Dendritic cell treated with granulocyte-macrophage colony-stimulating factor and Interleukin-4, amounts not matched to agents 40 ng/mL and 50 ng/mL, for 4 days (primary cell): ENCODE data around the gene DKK3.

Source experiments
- H3K27ac Mint-ChIP-seq: one replicate; pipeline ENCODE4 v1.8.0; 2022; ENCODE audit warnings: mild to moderate bottlenecking, mixed read lengths
- H3K27me3 Mint-ChIP-seq: one replicate; pipeline ENCODE4 v1.8.0; 2022; ENCODE audit warnings: mild to moderate bottlenecking, mixed read lengths
- H3K36me3 Mint-ChIP-seq: one replicate; pipeline ENCODE4 v1.8.0; 2022; ENCODE audit warnings: low read depth, mixed read lengths
- H3K4me1 Mint-ChIP-seq: one replicate; pipeline ENCODE4 v1.8.0; 2022; ENCODE audit warnings: low read depth, mixed read lengths
- H3K4me3 Mint-ChIP-seq: one replicate; pipeline ENCODE4 v1.8.0; 2022; ENCODE audit warnings: mild to moderate bottlenecking, moderate library complexity, mixed read lengths
- H3K9me3 Mint-ChIP-seq: one replicate; pipeline ENCODE4 v1.8.0; 2022; ENCODE audit warnings: mixed read lengths
- intact Hi-C: fragments of 100-400 bp; cut with micrococcal nuclease; formaldehyde crosslinking; loops from one replicate; pipeline ENCODE4 v1.15.0; 2022

The DKK3 gene

DNA sequence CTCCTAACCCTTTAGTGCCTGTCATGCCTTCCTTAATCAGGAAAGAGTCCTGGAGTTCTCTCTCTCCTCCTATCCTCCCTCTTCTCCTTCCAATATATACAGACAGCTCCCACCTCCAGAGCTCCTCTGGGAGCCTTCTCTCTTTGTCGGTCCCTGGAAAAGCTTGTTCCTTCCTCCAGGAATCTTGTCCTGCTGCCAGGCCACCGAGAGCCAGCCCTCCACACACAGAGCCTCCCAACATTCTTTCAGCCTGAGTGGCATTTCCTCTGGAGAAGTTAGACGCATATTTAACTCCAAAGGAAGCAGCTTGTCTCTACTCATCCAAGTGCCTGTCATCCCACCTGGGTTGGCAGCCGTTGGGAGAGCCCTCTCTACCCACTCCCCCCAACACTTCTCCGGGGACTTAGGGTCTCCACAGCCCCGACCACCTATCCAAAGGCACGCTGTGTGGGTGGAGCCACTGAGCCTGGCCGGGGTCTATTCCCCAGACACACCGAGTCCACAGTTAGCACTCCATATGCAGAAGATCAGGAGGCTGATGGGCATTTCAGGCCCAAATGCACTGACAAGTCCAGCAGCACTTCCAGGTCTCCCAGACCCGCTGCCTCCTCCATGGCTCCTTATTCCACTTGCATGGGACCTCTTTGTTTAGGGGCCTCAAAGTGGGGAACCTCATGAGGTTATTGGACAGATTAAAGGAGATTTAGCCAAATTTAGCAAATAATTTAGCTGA, 31.1 kb downstream of the DKK3 start:
- Mint-ChIP-seq H3K4me3 (no peak overlapping the region), H3K4me1 (no peaks in the 10 kb centered on the region), H3K36me3 (no peaks in the 10 kb centered on the region), H3K27me3 (peaks cover 1% of the 10 kb centered on the region), H3K9me3 (peaks cover 9% of the 10 kb centered on the region), H3K27ac (no peak overlapping the region)
- intact Hi-C loops = no loop called here

DNA sequence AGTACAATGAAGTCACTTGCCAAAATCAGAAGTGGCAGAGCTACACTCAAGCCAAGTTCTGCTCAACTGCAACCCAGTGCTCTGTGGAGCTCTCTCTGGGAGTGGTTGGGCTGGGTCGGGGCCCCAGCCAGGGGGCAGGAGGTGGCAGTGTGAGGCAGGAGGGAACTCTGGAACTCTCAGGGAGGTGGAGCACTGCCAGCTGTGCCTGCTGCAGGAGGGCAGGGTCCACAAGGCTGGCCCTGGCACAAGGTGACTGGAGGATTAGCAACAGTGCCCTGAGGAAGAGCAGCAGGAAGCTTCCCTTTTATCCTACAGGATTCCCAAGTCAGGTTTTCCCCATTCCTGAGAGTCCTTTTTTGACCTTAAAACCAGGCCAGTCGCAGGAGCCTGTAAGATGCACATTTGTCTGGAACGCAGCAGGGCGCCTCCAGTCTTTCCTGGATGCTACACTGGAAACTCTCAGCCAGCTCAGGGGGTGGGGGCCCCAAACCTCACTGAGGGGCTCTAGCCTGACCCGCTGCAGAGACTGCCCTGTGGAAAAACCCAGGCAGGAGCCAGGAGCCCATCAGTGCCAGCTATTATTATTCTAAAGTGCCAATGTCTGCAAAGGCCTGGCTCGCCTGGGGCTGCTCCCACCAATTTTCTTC, 31.8 kb downstream of the DKK3 start:
- Mint-ChIP-seq H3K4me1 (no peaks in the 10 kb centered on the region), H3K4me3 (no peak overlapping the region), H3K27ac (no peak overlapping the region), H3K36me3 (no peaks in the 10 kb centered on the region), H3K27me3 (peaks cover 1% of the 10 kb centered on the region), H3K9me3 (peaks cover 9% of the 10 kb centered on the region)
- intact Hi-C loops = no loop called here

DNA sequence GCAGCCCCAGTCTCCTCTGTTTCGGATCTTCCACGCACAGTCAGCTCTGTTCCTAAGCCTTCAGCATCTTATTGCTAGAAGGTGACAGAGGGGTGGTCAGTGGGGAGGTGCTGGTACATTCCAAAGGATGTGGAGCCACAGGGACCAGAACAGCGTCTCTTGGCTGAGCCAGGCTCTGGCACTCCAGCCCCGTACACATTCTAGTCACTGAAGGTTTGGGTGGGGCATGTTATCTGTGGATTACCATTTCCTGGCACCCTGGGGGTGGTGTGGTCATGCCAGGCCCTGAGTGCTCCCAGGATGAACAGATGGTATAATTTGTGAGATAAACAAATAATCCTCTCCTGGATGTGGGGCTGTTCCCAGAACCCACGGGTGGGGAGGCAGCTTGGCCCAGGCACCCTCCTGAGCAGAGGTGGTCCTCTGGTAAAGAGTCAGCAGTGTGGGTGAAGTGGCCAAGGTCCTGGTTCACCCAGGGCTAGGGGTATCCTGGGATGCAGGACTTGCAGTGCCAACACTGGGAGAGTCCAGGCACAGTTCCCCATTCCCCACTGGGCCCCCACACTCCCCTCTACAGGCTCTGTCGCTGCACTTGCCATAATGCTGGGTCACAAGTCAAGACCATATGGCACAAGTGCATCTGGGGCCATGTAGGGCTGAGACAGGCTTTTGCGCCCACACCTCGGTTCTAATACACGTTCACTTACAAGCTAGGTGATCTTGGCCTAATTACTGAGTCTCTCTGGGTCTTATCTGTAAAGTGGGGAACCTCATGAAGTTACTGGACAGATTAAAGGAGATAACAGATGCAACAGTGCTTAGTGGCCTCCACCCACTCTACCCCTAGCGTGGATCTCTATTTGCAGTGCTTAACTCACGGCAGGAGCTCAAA, 33.0 kb downstream of the DKK3 start:
- no peaks in the 10 kb centered on the region for H3K36me3 Mint-ChIP-seq
- no peak overlapping the region for H3K27ac Mint-ChIP-seq
- peaks cover 1% of the 10 kb centered on the region for H3K27me3 Mint-ChIP-seq
- no peaks in the 10 kb centered on the region for H3K4me1 Mint-ChIP-seq
- intact Hi-C loops = no loop called here
- H3K9me3 Mint-ChIP-seq = peaks cover 9% of the 10 kb centered on the region
- no peak overlapping the region for H3K4me3 Mint-ChIP-seq

DNA sequence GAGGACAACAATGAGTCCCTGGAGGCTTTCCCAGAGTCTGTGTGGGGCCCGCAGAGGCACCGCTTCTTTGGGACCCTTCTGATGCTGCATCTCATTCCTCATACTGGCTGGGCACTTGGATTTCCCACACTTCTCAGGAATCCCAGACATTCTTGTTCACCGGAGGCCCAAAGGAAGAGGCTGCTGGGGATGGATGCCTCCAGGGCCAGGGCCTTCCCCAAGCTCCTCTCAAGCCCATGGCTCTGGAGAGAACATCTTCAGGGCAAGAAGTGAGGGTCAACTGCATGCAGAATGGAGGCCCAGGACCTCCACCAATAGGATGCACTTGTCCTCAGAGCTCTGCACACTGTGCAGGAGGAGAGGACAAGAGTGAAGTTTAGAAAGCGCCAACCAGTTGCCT, 34.6 kb downstream of the DKK3 start:
- no peaks in the 10 kb centered on the region for H3K4me1 Mint-ChIP-seq
- intact Hi-C loops = no loop called here
- no peak overlapping the region for H3K4me3 Mint-ChIP-seq
- H3K36me3 Mint-ChIP-seq = no peaks in the 10 kb centered on the region
- H3K9me3 Mint-ChIP-seq = peaks cover 9% of the 10 kb centered on the region
- no peak overlapping the region for H3K27ac Mint-ChIP-seq
- peaks cover 1% of the 10 kb centered on the region for H3K27me3 Mint-ChIP-seq

DNA sequence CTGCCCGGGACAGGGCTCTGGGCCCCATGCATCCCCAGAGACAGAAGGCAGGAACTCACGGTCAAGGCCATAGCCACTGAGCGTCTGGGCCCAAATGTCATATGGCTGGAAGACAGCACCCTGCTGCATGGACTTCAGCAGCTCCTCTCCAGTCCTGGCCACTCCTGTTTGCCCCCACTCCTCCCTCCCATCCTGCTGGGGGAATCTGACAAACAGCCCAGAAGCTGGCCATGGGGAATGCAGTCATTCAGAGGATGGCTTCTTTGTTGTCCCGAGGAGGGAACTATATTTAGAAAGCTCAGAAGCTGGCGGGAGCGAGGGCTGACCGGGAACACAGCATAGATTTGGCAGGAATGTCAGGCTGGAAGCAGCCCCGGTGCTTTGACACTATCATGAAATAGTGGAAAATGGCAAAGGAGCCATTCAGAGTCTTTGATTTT, 35.0 kb downstream of the DKK3 start:
- no peaks in the 10 kb centered on the region for H3K36me3 Mint-ChIP-seq
- intact Hi-C loops = no loop called here

DNA sequence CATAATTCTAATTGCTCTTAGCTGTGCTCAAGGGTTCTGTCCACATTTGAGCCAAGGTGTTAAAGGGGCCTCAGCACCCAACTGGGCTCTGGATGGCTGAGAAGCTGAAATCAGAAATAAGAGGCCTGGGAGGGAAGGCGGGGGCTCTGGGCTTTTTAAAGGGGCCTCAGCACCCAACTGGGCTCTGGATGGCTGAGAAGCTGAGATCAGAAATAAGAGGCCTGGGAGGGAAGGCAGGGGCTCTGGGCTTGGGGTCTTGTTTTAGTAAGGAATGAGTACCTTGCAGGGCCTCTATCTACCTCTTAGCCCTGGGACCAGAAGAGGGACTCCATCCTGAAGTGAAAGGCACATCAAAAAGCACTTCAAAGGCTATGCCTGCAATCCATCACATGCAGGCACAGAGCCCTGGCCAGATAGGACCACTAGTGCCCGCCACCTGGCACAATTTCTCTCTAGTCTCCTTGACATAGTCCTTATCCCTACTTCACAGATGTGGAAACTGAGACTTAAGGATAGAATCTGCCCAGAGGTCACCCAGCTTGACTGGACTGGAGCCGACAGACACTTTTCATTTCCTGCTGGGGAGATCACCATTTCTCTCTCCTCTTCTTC, 35.6 kb downstream of the DKK3 start:
- Mint-ChIP-seq H3K4me3 (no peak overlapping the region), H3K4me1 (no peaks in the 10 kb centered on the region), H3K27me3 (no peaks in the 10 kb centered on the region), H3K9me3 (no peaks in the 10 kb centered on the region), H3K27ac (no peak overlapping the region), H3K36me3 (no peaks in the 10 kb centered on the region)
- intact Hi-C loops = no loop called here

More for the DNA sequence above, 35.0 kb downstream of the DKK3 start:
- Mint-ChIP-seq H3K4me1 (no peaks in the 10 kb centered on the region), H3K27me3 (peaks cover 1% of the 10 kb centered on the region), H3K9me3 (peaks cover 5% of the 10 kb centered on the region), H3K27ac (no peak overlapping the region), H3K4me3 (no peak overlapping the region)

DNA sequence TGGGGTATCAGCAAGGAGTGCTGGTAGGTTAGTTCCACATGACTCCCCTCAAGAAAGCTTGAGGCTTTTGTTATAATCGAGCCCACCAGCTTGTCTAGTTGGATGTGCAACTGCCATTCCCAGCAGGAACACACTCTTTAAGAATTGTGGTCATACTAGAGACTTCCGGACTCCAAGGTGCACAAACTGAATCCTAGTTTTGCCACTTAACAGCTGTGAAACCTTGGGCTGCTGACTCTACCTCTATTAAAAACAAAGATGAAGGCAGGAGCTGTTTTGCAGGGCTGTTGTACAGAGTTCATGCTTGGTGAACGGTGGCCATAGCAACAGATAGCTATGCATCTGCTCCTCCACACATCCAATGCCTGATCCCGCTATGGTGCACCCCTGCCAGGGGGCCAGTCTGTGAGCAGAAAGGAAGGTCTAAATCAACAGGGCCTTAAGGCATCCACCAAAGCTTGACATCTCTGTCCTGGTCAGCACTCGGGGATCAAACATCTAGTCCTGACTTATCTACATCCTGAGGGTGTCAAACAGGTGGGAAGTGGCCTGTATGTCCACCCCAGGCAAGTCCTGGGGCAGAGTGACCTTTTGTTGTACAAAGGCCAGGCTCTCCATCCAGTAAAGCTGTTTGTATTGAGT, 36.4 kb downstream of the DKK3 start:
- no peak overlapping the region for H3K27ac Mint-ChIP-seq
- H3K4me1 Mint-ChIP-seq = no peaks in the 10 kb centered on the region
- no peak overlapping the region for H3K4me3 Mint-ChIP-seq
- H3K9me3 Mint-ChIP-seq = no peaks in the 10 kb centered on the region
- intact Hi-C loops = no loop called here
- no peaks in the 10 kb centered on the region for H3K36me3 Mint-ChIP-seq
- H3K27me3 Mint-ChIP-seq = no peaks in the 10 kb centered on the region

DNA sequence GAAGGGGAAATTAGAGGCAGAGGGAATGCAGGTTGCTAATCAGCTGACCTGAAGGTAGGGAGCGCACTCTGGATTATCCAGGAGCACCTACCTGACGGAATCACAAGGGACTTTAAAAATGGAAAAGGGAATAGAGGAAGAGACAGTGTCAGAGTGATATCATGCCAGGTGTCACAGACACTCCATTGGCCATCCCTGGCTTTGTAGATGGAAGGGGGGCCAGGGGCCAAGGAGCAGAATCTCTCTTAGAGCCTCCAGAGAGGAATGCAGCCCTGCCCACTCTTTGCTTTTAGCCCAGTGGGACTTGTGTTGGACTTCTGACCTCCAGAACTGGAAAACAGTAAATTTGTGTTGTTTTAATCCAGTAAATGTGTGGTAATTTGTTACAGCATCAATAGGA, 37.9 kb downstream of the DKK3 start:
- no peaks in the 10 kb centered on the region for H3K9me3 Mint-ChIP-seq
- H3K27me3 Mint-ChIP-seq = peaks cover 3% of the 10 kb centered on the region
- no peaks in the 10 kb centered on the region for H3K4me1 Mint-ChIP-seq
- no peak overlapping the region for H3K4me3 Mint-ChIP-seq
- no peak overlapping the region for H3K27ac Mint-ChIP-seq
- H3K36me3 Mint-ChIP-seq = no peaks in the 10 kb centered on the region
- intact Hi-C loops = no loop called here

DNA sequence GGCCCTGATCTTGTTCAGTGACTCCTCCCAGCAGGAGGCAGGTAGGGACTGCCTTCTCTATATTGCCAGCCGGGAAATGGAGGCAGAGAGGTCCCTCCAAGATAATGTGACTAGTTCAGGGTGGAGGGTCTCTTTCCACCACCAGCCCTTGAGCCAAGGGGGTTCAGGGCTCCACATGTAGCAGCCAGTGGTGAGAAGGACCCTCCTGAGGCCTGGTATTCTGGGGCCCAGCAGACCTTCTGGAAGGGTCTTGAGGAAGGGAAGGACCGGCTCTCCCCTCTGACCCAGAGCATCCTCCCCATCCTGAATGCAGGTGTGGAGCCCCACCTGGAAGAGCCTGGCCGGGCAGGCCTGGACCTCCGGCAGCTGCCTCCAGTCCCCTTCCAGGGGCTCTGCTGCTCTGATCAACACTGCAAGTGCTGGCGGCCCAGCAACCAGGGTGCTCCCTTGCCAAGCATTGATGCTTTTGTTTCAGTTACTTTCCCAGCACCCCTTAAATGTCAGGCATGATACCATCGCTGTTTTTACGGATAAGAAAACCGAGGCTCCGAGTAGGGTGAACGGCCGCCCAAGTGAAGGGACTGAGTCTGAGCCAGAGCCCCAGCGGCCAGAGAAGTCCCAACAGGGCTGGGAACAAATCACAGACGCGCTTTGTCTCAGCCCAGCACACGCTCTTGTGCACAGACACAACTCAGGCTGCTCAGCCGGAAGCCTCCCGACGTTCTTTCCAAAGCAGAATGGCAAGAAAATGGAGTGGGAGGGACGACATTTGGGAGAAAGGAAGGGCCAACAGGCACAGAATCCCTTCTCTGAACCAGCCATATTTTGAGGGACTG, 38.8 kb downstream of the DKK3 start:
- H3K4me3 Mint-ChIP-seq = no peak overlapping the region
- no peaks in the 10 kb centered on the region for H3K4me1 Mint-ChIP-seq
- no peaks in the 10 kb centered on the region for H3K9me3 Mint-ChIP-seq
- H3K36me3 Mint-ChIP-seq = no peaks in the 10 kb centered on the region
- intact Hi-C loops = no loop called here
- peaks cover 3% of the 10 kb centered on the region for H3K27me3 Mint-ChIP-seq
- H3K27ac Mint-ChIP-seq = no peak overlapping the region

DNA sequence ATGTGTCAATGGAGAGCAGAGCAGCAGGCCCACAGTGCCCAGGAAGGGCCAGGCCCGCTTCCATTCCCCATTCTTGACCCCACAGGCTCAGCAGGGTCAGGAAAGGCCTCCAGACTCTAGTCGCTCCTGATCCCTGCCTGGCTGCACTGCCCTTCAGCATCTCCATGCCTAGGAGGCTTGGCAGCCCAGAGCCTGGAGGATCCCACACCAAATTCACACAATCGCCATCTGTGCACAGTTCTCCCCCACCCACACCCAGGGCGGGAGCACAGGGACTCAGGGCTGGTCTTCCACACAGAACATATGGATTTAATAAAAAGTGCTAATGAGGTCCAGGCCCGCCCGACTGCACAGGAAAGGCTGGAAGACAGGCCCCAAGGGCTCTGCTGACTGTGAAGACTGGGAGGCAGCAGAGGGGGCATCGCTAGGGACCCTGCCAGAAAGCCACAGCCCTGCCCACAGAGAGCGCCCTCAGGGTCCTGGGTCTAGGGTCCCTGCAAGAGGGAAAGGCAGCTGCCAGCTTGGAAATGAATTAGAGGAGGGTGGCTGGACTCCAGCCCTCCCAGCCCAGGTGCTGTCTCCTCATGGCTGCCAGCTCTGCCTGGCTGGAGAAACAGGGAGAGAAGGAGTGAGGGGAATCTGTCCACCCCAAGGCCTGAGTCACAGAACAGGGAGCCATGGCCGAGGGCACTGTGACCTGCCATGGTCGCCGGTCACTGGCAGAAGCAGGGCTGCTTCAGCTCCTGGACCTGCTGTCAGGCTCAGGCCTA, 39.7 kb downstream of the DKK3 start:
- intact Hi-C loops = no loop called here
- Mint-ChIP-seq H3K27ac (no peak overlapping the region), H3K27me3 (peaks cover 4% of the 10 kb centered on the region)

DNA sequence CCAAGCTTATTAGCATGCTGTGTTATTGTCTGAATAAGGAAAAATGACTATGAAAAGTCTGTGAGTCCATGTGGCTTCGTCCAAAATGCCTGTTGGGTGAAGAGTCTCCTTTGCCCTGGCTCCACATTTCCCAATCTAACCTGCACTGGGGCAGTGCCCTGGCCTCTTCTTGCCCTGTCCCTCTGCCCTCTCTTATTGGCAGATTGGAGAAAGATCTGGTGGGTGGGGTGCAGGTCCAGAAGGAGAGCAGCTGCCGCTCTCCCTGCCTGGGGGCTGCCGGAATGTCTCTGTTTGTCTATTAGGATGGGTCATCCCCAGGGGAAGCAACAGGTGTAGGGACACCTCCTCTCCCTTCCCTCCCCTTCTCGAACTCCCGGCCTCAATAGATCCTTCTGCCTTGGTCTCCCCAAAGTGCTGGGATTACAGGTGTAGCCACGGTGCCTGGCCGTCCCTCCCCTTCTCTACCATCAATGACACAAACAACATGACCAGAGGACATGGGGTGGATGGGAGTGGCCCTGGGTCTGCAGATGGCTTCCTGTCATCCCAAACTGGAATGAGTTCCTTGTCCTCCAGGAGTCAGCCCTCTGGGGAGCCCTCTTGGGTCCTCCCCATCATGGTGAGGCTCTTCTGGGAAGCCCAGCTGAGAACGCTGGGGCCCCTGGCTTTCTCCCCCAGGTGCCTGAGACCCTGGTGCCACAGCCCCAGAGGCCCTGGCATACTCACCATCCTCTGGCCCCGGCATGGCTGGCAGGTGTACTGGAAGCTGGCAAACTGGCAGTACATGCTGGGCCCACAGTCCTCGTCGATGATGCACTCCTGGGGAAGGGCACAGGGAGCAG, 40.5 kb downstream of the DKK3 start:
- Mint-ChIP-seq H3K4me1 (no peaks in the 10 kb centered on the region), H3K9me3 (no peaks in the 10 kb centered on the region), H3K36me3 (no peaks in the 10 kb centered on the region), H3K27ac (no peak overlapping the region), H3K27me3 (peaks cover 6% of the 10 kb centered on the region), H3K4me3 (no peak overlapping the region)
- intact Hi-C loops = no loop called here

More for the DNA sequence above, 39.7 kb downstream of the DKK3 start:
- Mint-ChIP-seq H3K4me3 (no peak overlapping the region), H3K9me3 (no peaks in the 10 kb centered on the region), H3K4me1 (no peaks in the 10 kb centered on the region), H3K36me3 (no peaks in the 10 kb centered on the region)
